GM19239 (cell line): ENCODE measurements around the gene PLEKHA6.
"Not testable (repeated sequence)": the region's sequence is repeated elsewhere in the genome, so short reads cannot be mapped to it uniquely, and the experiment has no call there.

ENCODE experiments used
- DNase-seq: peaks from one replicate; pipeline ENCODE4 v3.0.0; 2011; ENCODE audit warnings: low spot score; ENCODE audit not compliant: insufficient read length
- FAIRE-seq: peaks from 2 replicates; lab custom pipeline; 2011; peaks lifted over from hg19 to GRCh38; lab: Jason Lieb, UNC

The PLEKHA6 gene

GRCh38 chr1:204251926-204252689 is 107.6 kb downstream of the PLEKHA6 start:
- FAIRE-seq, result no peak
- DNase-seq, result no peak

DNA sequence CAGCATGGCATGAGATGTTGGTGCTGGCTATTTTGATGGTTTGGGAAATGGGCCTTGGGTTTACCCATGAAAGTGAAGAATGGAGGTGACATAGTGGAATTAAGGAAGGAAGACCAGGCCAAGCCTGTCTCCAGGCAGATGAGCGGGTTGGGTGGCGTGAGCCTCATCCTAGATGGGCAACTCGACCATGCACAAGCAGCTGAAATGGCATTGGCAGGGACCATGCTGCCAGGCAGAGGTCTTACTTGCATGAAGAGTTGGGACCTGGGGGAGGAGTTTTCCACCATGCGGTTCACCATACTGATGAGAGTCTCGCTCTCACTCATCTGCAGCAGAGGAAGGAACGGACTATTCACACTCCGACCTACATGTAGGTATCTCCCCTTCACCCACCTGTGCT is 108.4 kb downstream of the PLEKHA6 start:
- no peak for DNase-seq
- FAIRE-seq, result no peak

GRCh38 chr1:204250428-204251030 is 109.2 kb downstream of the PLEKHA6 start:
- no peak for DNase-seq
- no peak for FAIRE-seq

- no peak for DNase-seq
- FAIRE-seq, result no peak
Observed at GRCh38 chr1:204249736-204250427, 109.8 kb downstream of the PLEKHA6 start.

GRCh38 chr1:204248954-204249353 is 110.8 kb downstream of the PLEKHA6 start:
- FAIRE-seq (no peak), DNase-seq (no peak)

GRCh38 chr1:204246876-204247275 is 112.9 kb downstream of the PLEKHA6 start:
- no peak for FAIRE-seq

GRCh38 chr1:204242920-204243319 is 116.8 kb downstream of the PLEKHA6 start:
- DNase-seq (no peak), FAIRE-seq (no peak)

More at GRCh38 chr1:204246876-204247275, 112.9 kb downstream of the PLEKHA6 start:
- DNase-seq, result no peak

GRCh38 chr1:204241914-204242313 is 117.8 kb downstream of the PLEKHA6 start:
- DNase-seq, result no peak

DNA sequence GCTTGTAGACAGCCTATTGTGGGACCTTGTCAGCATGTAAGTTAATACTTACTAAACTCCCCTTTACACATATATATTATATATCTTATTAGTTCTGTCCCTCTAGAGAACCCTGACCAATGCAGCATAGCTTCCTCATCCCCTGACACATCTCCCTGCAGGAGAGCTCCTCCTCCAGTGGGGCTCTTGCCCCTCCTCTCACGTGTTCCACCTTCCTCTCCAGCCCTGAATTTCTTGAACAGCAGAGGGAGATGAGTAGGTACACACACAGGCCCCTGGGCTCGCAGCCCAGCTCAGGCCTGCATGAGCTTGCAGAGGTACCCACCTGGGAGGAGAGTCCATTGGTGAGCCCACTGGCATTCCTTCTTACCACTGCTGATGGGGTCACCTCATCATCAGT is 118.7 kb downstream of the PLEKHA6 start:
- DNase-seq (no peak), FAIRE-seq (no peak)

More at GRCh38 chr1:204241914-204242313, 117.8 kb downstream of the PLEKHA6 start:
- no peak for FAIRE-seq

DNA sequence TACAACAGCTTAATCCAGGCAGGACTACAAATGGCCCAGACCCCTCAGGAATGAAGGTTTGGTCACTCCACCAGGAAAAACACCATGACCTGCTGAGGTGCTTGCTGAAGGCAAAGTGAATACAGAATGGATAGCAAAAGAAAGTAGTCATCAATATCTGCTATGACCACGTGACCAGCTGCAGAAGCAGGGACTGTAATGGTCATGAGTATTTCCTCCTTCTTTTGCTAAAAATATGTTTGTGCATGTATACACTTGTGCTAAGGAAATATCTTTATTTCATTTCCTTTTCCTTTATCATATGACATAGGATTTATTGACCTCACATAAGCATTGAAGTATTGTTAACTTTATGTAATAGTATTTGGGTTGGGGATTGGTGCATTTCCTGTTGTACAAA is 119.5 kb downstream of the PLEKHA6 start:
- FAIRE-seq (no peak), DNase-seq (no peak)

- FAIRE-seq, DNase-seq: not testable (repeated sequence)
Observed at GRCh38 chr1:204239401-204239800, 120.3 kb downstream of the PLEKHA6 start.

- not testable (repeated sequence) for FAIRE-seq, DNase-seq
Observed at GRCh38 chr1:204238520-204238919, 121.2 kb downstream of the PLEKHA6 start.

- not testable (repeated sequence) for FAIRE-seq, DNase-seq
Observed at GRCh38 chr1:204237515-204237914, 122.2 kb downstream of the PLEKHA6 start.

DNA sequence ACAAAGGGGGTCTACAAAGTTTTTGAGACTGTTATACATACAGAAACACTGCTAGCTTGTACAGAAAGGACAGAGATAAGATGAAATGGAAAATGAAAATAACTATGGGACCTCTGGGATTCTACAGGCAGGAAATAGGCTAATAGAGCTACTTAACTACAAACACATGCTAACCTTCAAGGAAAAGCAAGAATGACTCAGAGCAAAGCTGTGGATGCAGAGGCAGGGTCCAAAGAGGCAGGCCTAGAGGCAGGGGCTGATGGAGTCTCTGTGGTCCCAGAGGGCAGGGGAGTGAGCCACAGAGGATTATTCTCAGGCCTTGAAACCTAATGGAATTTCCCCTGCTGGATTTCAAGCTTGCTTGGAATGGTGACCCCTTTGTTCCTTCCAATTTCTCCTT is 127.2 kb downstream of the PLEKHA6 start:
- no peak for FAIRE-seq

GRCh38 chr1:204230211-204230610 is 129.5 kb downstream of the PLEKHA6 start:
- FAIRE-seq (no peak), DNase-seq (no peak)

More for the DNA sequence above, 127.2 kb downstream of the PLEKHA6 start:
- DNase-seq, result no peak

- DNase-seq (no peak), FAIRE-seq (no peak)
Observed at GRCh38 chr1:204228896-204229295, 130.8 kb downstream of the PLEKHA6 start.

- FAIRE-seq (no peak), DNase-seq (no peak)
Observed at GRCh38 chr1:204227996-204228785, 131.5 kb downstream of the PLEKHA6 start.

DNA sequence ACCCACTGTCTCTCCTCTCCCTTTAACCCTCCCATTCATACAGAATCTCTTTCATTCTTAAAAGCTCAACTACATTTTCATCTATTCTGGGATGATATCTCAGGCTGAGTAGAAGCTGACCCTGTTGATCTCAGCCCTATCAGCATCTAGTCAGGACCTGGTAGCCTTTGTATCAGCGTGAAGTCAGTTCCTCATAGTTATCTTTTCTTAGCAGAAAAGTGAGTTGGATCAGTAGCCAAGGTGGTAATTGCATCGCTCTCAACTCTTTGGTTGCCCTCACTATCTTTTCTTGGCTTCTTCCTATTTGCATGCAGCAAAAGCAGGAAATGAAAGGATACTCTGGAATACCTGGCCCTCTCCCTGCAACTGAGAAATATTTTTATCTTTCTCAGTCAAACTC is 132.4 kb downstream of the PLEKHA6 start:
- FAIRE-seq, result no peak
- no peak for DNase-seq

- DNase-seq (no peak), FAIRE-seq (no peak)
Observed at GRCh38 chr1:204225841-204226735, 133.6 kb downstream of the PLEKHA6 start.
